GM19455 (cell line): ENCODE data around the gene SELENOI.
"Not testable (repeated sequence)": the region's sequence is repeated elsewhere in the genome, so short reads cannot be mapped to it uniquely, and the experiment has no call there.

Experiments used
- ATAC-seq: cut with Tn5 transposase; IDR thresholded peaks from one replicate; pipeline ENCODE4 v1.9.1; 2021; ENCODE audit not compliant: unreplicated experiment

The SELENOI gene

GRCh38 chr2:26326514-26326913, 19.4 kb upstream of the SELENOI start:
- ATAC-seq: no peak

DNA sequence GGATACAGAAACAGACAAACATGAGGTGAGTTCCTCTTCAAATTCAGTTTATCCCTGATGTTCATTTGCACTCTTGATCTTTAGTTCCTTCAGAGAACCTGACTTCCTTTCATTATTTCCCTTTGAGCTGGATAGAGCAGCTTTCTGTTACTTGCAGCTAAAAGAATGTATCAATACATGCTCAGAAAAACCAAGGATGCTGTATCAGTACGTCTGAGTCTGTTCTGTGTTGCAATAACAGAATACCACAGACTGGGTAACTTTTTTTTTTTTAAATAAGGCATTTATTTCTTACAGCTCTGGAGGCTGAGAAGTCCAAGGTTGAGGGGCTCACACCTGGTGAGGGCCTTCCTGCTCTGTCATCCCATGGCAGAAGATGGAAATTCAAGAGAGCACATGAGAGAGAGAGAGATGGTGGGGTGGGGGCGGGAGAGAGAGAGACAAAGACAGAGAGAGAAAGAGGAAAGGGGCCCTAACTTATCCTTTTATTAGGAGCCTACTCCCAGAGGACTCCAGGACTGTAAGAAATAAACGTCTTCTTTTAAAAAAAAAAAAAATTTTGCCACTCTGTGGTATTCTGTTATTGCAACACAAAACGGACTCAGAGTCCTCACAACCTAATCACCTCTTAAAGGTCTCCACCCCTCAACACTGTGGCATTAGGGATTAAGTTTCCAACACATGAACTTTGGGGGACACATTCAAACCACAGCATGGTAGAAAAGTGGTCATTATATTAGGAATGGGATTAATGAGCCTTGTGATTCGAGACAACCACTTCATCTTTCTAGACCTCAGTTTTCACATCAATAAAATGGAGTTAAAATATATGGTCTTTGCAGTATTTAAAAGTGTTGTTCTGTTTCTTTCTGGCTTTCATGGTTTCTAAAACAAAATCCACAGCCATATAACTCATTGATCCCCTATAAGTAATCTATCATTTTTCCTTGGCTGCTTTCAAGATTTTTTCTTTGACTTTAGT, 18.4 kb upstream of the SELENOI start:
- no peak for ATAC-seq

DNA sequence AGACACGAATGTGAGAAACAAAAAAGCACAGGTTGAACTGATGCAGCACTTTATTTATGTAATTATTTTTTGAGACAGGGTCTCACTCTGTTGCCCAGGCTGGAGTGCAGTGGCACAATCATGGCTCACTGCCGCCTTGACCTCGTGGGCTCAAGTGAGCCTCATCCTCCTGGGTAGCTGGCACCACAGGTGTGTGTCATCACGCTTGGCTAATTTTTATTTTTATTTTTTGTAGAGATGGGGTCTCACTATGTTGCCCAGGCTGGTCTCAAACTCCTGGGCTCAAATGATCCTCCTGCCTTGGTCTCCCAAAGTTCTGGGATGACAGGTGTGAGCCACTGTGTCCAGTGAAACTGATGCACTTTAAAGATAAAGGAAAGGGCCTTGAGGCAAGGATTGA, 16.9 kb upstream of the SELENOI start:
- ATAC-seq: not testable (repeated sequence)

DNA sequence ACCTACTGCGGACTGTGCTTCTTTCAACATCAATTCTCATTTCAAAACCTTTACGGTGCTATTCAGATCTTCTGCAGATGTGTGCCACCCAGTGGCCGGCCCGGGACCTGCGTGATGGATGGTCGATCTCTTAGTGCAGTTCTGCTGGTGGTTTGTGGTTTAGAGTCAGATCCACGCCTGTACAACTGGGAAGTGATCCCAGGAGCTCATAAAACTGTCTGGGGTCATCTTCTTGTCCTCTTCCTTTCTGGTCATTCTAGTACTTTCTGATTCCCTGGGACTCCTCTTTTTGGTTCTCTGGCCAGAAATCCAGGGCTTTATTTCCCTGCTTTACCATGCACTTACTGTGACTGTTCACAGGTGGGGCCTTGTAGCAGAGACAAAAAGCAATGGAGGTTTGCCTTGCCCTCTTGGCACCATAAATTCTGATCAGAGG, 15.8 kb upstream of the SELENOI start:
- no peak for ATAC-seq

DNA sequence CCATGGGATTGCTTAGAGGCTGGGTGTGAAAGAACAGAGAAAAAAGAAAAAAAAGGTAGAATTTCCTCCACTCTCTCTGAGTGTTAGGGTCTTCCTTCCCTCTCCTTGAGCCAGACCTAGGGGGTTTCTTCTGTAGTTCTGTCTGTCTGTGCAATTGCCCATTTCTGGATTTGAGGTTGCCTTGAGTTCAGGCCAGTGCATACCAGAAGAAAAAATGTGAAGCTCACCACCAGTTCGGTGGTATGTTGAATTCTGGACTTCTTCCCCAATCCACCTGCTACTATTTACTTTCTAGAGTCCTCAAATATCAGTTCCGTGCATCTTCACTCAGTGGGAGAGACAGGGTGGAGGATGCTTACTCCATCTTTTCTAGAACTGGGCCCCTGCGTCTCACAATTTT, 15.3 kb upstream of the SELENOI start:
- no peak for ATAC-seq

DNA sequence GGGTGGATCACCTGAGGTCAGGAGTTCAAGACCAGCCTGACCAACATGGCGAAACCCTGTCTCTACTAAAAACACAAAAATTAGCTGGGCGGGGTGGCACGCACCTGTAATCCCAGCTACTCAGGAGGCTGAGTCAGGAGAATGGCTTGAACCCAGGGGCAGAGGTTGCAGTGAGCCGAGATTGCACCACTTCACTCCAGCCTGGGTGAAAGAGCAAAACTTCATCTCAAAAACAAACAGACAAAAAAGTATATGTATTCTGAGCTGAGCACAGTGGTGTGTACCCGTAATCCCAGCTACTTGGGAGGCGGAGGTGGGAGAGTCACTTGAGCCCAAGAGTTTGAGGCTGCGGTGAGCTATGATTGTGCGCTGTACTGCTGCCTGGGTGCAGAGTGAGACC, 14.6 kb upstream of the SELENOI start:
- ATAC-seq: not testable (repeated sequence)

DNA sequence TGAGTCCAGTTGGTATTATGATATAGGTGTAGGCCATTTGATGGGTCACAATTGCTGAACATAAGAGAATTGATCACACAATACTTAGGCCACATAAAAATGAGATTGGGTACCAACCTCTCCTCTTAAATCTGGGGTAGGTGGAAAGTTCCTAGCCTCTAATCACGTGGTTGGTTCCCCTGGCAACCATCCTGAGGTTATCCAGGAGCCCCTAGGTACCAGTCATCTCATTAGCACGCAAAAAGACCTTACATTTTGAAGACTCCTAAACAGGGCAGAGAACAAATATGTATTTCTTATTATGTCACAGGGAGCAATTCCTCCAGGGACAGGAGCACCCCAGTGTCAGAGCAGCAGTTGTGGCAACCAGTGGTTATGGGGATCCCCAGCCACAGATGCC, 12.7 kb upstream of the SELENOI start:
- no peak for ATAC-seq

- ATAC-seq: no peak
Observed at GRCh38 chr2:26335231-26335630, 10.7 kb upstream of the SELENOI start.

DNA sequence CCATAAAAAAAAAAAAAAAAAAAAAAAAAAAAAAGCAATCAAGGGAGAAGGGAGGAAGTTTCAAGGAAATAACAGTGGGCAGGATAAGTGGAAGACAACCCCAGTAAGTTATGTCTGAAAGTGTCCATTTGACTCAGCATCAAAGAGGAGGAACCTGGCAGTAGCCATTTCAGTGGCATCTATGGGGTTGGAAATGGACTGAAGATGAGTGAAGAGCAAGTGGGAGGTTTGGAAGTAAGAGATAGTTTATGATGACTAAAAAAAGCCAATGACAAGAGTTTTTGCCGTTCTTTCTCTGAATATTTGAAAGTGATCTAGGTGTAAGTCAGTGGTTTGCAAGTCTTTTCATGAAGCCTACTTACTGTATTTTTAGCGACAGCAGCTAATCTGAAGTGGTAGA, 9.2 kb upstream of the SELENOI start:
- ATAC-seq: no peak

GRCh38 chr2:26337298-26337697, 8.6 kb upstream of the SELENOI start:
- ATAC-seq: no peak

- ATAC-seq: no peak
Observed at GRCh38 chr2:26340831-26341230, 5.1 kb upstream of the SELENOI start.

GRCh38 chr2:26344581-26345282, 1.2 kb upstream of the SELENOI start:
- ATAC-seq: no peak

DNA sequence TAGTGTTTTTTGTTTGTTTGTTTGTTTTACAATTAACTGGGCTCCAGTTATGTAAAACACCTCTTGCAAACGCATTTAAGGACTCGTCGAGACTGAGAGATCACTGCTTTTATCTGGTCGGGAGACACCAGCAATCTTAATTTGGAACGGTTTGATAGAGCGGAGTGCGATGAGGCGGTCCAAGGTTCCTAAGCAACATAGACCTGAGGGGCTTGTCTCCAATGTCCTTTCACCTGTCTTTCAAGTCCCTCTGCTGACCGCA, 729 bp upstream of the SELENOI start:
- ATAC-seq: no peak

- ATAC-seq: no peak
Observed at GRCh38 chr2:26346454-26347053, 611 bp downstream of the SELENOI start, which contains the start of gene ADGRF3. Gene ADGRF3, minus strand, starts transcription at chr2:26346789. Its CDS starts 555 bp downstream, at chr2:26346234.

DNA sequence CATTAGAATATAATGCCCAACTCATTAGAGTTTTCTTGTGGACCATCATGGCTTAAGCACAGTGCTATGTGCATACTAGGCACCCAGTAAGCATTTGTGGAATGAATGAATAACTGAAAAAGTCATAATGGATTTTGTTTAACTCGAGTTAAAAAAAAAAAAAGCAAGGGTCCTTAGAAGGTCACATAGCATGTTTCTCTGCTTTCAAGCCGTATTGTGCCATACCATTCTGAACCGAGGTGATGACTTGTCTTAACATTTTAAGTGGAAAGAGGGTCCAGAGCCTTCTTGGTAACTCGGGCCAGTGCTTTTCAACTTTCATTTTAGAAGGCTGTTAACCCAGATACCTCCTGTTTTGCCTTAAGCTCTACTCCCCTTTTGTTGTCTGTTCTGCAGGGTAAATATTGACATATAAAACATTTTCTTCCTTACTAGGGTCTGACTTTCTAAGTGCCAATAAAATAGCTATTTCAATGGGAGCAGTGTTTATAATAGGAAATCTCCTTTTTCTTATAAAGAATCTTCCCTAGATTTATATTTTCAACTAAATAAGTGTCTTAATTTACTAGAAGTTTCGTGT, 1.4 kb downstream of the SELENOI start:
- no peak for ATAC-seq

DNA sequence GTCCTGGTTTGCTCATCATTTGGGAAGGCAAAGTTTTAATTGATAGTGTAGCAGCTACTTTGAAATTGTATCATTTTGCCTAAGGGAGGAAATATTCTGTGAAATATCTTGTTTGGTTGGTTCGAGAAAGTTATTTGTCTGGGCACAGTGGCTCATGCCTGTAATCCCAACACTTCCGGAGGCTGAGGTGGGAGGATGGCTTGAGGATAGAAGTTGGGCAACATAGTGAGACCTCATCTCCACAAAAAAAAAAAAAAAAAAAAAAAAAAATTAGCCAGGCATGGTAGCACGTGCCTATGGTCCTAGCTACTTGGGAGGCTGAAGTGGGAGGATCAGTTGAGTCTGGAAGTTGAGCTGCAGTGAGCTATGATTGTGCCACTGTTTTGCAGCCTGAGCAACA, 3.7 kb downstream of the SELENOI start:
- no peak for ATAC-seq

GRCh38 chr2:26351375-26352090, 5.6 kb downstream of the SELENOI start:
- ATAC-seq: no peak

GRCh38 chr2:26352892-26353291, 6.9 kb downstream of the SELENOI start:
- no peak for ATAC-seq

DNA sequence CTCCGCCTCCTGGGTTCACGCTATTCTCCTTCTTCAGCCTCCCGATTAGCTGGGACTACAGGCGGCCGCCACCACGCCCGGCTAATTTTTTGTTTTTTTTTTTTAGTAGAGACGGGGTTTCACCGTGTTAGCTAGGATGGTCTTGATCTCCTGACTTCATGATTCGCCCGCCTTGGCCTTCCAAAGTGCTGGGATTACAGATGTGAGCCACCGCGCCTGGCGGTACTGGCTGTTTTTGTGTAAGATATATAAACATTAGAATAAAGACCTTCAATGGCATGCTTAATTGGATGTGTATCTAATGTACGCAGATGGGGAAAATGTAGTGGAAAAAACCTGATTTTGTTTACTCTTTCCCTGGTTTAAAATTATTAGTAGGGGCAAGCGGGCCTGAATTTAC, 8.5 kb downstream of the SELENOI start:
- not testable (repeated sequence) for ATAC-seq

DNA sequence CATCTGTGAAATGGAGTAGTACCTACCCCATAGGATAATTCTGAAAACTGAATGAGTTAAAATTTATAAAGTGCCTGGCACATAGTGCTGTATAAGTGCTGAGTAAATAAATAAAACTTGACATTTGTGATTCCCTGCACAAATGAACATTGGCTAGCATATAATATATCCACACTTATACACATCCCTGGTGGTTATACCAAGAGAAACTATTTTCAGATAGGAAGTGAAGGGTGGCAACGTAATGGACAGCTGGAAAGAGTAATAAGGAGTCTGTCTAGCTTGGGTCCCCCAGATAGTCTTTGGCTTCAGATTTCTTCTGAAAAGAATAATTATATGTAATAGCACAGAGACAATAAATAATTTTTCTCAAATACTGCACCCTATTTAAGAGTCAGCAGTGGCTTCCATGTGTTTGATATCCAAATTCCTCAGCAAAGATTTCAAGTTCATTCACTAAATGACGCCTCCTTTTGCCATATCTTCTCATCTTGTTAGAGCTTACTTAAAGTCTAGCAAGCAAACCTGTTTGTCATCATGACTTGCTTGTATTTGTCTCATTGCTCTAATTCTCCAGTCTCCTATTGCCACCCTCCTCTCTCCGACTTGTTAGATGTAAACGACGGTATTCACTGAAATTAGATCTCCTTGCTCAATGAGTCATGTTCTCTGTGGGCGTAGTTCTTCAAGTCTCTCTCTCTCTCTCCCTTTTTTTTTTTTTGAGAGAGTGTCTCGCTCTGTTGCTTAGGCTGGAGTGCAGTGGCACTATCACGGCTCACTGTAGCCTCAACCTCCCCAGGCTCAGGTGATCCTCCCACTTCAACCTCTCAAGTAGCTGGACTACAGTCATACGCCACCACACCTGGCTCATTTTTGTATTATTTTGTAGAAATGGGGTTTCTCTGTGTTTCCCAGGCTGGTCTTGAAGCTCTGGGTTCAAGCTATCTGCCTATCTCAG, 9.4 kb downstream of the SELENOI start:
- no peak for ATAC-seq
